MV-4-11 (cell line): Measurements from ENCODE around the gene DRAM2.

Experiments used
- DNase-seq: peaks from one replicate; lab custom pipeline; 2025; lab: John Stamatoyannopoulos, UW

Gene DRAM2

DNA sequence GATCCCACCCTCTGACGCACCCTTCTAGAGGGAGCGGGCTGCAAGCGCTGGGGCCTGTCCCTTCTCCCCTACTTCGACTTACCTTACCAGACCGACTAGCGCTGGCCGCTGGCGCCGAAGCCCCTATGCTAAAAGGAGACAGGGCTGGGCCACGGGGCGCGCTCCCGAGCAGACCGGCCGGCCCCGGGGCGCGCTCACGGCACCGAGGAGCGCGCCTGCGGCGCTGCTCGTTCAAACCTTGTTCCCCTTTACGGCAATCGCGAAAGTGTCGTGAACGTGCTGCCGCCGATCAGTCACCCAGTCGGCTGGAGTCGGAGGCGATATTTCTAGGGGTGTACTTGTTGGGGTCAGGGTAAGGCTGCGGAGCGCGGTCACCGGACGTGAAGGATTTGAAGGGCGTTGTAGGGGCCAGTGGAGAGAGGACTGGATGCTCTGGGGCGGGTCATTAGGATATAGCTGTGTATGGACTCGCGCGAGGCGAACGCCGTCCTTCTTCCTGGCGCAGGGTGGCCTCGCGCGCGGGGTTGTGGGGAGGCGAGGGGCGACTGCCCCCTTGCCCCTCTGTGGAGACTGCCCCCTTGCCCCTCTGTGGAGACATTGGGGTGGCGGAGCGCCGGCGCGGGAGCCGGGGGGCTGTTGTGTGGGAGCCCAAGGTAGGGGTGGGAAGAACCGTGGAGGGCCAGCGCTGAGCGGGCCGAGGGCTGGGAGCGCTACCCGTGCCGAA is at the start of gene DRAM2, which contains the start of gene CEPT1:
TSS of gene DRAM2 (minus strand) at position 138 of the 724 bp plus-strand sequence. CDS start 8,539 bp downstream, outside the sequence.
TSS of gene CEPT1 (plus strand) at position 268 of the 724 bp plus-strand sequence. CDS start 7,492 bp downstream, outside the sequence.
- peak; percentile 92 for DNase-seq

DNA sequence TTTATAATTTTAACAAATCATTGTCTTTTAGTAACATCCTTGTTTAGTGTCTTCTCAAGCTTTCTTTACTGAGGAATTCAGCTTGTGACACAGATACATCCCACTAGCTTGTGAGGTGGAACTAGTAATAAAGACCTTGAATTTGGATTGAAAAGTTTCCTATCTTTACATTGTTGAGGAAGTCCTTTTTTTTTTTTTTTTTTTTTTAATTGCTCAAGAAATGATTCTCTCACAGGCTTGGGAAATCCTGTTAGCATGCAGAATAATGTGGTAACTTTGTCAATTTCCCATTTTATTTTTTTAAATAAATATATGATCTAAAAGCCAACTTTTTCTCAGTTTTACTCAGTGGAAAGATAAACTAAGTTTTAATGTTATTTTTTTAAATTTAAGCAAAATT is 44.8 kb upstream of the DRAM2 start:
- DNase-seq: peak; percentile 14

DNA sequence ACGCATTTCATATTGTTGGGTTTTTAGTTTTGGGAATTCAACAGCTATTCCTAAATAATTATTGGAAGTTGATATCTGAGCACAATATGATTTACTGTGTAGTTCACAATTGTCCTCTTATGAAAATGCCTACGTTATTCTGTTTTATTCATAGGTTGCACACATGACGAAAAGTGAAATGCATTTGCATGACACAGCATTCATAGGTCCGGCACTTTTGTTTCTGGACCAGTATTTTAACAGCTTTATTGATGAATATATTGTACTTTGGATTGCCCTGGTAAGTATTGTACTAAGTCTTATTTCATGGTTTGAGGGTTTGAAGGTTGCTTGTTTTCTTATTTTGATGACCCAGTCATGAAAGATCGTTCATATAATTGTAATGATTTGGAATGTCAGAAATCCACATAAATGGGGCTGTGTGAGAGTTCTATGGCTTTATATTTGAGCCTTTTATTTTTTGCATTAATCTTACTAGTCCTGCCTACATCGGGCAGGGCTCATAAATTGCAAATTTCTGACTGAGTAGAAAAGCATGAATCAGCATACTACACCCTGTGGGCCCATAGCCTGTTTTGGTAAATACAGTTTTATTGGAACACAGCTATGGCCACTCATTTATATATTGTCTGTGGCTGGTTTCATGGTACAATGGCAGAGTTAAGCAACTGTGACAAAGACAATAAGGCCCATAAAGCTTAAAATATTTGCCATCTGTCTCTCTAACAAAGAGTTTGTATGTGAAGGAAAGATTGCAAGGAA is 43.6 kb upstream of the DRAM2 start:
- DNase-seq: no peak

DNA sequence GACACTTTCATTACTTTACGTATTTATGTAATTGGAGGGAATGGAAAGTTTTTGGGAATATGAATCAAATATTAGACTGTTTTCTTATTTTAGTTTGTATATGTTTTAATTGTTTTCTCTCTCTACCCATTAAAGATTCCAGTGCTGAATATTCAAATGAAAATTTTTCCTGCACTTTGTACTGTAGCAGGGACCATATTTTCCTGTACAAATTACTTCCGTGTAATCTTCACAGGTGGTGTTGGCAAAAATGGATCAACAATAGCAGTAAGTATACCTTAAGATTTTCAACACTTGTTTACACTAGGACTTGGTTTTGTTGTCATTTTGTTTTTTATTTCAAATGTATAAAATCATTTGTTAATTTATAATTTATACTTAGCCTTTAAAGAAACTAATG is 42.2 kb upstream of the DRAM2 start:
- no peak for DNase-seq

DNA sequence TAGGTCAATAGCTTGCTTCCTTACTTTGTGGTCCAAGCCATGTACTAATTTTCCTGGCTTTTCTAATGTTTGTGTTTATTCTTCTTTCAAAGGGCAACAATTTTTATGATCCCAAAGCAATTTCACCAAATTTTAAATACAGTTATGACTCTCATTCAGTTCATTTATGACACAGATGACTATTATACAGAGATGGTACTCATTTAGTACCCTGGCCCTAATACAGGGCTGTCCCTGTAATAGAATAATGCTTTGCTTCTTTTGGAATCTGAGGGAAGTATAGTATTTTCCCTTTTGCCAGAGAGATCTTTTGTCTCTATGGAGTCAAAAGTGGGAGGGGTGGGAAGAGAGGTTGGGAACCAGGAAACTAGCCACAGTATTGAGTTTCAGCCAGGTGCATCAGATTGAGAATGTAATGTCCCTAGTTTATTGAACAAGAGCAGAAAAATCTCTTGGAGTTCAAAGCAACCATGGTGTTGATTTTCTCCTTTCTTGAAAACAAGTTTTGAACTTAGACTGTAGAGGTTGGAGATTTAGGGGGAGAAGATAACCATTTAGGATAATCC is 40.2 kb upstream of the DRAM2 start:
- no peak for DNase-seq

DNA sequence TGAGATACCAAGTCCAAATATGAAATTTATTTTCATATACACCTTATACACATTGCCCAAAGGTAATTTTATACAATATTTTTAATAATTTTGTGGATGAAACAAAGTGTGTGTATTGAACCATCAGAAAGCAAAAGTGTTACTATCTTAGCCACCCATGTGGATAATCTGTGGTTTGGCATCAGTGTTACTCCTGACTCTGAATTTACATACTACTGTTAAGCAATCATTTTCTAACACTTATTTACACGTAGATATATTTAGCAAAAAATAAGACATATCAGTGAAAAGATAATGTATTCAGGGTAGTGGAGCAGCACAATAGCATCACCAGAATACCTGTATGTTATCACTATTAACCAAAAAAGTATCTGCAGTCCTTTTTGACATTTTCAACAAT is 36.8 kb upstream of the DRAM2 start:
- DNase-seq: no peak

DNA sequence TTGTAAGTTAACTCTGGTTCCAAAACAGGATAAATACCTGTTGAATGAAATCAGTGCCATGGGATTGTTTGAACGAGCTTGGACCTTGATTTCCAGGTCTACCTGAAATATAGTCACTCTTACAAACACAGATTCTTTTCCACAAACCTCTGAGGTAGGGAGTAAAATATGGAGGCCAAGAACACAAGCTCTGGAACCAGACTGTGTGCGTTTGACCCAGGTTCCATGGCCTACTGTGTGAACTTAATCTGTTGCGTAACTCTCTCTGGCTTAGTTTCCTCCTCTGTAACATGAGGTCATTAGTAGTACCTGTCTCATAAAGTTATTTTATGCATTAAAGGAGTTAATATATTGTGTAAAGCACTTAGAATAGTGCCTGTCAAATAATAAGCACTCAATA is 35.5 kb upstream of the DRAM2 start:
- DNase-seq: no peak

DNA sequence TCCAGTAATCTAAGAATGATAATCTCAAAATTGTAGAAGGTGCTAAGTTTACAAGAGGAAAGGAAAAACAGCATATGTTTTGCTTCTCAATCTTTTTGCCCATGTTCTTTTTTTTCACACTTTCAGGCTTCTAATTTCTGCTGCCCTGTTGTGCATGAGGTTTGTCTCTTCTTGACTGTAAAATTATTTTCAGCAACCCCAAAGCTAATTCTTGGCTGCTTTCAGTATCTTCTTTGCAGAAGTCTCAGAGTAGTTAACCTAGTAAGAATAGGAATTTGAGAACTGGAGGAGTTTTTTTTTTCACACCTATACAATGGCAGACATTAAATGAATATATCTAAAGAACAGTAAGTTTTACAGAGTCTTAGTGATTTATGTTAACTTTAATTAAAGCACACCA is 34.2 kb upstream of the DRAM2 start:
- DNase-seq: no peak

DNA sequence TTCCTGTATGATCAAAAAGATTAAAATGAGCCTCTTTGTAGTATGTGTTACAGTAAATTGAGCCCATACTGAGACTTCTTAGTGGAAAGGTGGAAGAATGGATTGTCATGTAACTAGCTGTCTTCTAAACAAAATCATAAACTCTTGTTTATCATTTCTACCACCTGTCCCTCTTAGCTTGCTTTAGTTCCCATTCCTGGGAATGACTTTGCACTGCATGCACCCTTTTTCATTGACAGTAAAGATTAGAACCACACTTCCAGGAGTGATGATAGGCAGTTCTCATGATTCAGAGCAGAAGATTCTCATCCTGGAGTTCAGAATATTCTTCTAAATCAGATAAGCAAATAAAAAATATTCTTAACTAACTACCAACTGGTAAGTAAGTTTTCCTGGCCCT is 32.6 kb upstream of the DRAM2 start:
- no peak for DNase-seq

DNA sequence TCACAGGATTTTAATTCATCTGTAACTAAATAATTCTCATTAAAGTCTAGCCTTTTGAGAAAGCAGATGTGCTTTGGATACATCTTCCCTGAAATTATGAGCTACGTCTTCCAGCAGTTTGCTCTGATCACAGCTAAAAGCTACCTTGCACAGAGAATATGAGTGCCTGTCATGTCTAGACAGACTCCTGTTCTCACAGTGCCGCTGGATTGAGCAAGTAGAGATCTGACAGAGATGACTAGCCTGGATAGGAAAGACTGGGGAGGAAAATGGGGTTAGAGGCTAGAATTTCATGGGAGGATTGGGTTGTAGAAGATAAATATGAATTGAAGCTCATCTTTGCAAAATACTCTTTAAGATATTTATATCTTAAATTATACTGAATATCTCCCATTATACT is 24.3 kb upstream of the DRAM2 start:
- no peak for DNase-seq

DNA sequence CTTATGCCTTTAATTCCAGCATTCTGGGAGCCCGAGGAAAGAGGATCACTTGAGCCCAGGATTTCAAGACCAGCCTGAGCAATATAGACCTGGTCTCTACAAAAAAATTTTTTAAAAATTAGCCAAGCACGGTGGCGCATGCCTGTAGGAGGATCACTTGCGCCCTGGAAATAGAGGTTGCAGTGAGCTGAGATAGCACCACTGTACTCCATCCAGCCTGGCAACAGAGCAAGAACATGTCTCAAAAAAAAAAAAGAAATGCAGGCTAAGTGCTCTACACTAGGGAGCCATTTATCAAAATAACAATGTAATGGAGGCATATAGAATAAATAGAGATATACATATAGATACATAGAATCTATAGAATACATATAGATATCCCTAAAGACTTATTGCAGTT is 23.5 kb upstream of the DRAM2 start:
- DNase-seq: no peak

DNA sequence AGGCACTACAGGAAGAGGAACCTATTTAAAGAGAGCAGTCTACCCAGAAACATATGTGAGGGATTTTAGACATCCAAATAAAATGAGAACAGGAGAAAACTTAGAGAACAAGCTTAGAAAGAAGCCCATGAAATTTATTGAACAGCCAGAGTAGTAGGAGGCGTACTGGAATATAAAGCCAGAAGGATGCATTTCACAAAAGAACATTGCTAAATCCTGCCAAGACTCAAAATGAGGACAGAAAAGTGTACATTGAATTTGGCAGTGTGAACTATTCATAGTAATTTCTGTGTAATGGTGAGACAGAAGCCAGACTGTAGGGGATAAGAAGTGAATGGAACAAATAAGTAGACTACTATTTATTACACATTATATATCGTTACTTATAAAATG is 22.6 kb upstream of the DRAM2 start:
- DNase-seq: no peak

DNA sequence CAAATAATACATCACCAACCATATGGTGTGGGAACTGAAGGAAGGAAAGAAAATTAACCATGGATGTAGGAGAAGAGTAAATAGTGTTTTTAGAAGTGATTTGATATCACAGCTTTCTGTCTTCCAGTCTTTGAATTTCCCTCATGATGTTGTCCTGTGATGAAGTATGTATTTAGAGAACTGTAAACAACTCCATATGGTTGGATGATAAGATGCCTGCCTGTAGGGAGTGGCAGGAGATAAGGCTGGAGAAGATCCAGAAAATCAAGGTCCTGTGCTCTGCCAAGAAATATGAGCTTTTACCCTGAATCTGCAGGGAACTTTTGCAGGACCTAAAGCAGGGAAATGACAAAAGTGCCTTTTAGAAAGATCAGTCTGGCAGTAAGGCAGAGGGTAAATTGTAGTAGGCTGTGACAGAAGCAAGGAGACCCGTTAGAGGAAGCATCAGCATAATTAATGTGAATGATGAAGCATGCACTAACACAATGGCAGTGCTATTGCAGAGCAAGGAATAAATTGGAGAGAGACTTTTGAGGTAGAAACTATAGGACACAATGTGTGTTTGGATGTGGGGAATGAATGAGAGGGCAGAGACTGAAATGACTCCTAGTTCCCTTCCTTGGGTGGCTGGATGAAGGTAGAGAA is 22.1 kb upstream of the DRAM2 start:
- DNase-seq: no peak

DNA sequence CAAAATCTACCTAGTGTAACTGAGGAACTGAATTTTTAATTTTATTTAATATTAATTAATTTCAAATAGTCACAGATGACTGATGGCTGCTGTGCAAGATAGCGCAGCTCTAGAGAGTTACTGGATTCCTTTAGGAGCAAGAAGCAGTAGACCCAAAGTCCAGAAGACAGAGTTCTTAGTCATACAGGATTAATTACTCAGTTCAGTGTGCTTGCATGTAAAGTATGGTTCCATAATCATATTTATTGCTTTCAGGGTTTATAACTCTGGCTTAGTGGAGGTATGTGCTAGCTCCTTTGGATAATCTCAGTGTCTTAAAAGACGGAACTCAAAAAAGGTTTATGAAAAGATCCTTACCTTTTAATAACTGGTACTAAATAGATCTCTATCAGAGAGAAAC is 17.5 kb upstream of the DRAM2 start:
- no peak for DNase-seq

DNA sequence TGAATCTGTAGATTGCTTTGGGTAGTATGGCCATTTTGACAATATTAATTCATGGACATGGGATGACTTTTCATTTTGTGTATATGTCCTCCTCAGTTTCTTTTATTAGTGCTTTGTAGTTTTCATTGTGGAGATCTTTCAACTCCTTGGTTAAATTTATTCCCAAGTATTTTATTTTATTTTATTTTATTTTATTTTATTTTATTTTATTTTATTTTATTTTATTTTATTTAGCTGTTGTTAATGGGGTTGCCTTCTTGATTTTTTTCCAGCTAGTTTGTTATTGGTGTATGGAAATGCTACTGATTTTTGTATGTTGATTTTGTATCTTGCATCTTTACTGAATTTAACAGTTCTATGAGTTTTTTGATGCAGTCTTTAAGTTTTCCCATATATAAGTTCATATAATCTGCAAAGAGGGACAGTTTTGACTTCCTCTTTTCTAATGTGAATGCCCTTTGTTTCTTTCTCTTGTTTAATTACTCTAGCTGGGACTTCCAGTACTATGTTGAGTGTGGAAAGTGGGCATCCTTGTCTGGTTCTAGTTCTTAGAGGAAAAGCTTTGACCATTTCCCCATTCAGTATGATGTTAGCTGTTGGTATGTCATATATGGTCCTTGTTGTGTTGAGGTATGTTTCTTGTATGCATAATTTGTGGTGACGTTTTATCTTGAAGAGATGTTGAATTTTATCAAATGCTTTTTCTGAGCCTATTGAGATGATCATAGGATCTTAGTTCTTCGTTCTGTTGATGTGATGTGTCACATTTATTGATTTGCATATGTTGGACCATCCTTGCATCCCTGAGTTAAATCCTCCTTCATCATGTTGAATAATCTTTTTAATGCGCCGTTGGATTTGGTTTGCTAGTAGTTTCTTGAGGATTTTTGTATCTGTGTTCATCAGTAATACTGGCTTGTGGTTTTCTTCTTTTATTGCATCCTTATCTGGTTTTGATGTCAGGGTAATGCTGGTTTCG is 14.4 kb upstream of the DRAM2 start:
- DNase-seq: peak; percentile 49

DNA sequence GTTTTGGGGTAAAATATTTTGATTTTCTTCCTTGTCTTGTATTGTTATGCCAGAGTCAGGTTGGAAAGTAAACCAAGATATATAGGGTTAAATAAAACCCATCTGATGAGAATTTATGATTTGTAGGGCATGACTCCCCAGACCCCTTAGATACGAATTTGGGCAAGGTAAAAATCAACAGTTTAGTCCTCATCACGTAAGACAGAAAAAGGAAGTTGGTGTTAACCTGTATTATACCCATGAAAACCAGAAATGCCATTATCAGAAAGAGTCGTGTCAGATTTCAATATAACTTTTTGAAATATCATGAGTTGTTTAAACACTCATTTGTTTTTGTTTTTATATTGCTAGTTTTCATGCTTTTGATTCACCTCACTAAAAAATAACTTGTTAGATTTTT is 11.9 kb upstream of the DRAM2 start:
- DNase-seq: no peak

DNA sequence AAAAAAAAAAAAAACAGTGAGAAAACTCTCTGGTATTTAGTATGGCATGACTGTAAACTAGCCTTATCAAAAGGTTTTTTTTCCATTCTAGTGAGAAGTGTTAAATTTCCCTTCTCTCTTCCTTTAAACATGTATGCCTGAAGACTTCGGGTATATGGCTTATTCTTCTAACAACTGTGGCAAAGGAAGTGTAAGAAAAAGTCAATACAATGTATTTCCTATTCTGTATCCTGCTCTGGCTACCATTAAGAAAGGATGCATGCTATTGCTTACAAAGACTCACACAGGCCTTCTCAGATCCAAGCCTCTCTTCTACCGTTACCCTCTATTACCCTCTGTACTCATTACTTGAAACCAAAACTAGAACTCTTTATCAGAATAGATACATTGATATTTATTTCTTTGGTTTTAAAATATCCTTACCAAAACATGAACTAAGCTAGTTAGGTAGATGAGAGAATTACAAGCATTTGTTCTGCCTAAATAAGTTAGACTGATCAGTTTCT is 8.5 kb upstream of the DRAM2 start:
- no peak for DNase-seq

DNA sequence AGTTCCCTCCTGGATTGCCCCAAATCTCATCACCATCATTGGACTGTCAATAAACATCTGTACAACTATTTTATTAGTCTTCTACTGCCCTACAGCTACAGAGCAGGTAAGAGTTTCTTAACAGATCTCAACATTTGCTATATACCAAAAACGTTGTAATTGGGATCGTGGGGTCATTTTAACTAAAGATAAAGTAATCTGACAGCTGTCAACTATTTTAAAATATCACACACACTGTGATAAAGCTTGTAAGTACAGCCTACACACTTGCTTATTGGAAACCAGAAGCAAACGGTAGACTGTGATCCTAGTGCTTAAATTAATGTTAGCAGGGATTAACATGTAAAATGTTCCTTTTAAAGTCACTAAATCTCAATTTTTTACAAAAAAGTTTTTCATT is 8.1 kb upstream of the DRAM2 start:
- no peak for DNase-seq

DNA sequence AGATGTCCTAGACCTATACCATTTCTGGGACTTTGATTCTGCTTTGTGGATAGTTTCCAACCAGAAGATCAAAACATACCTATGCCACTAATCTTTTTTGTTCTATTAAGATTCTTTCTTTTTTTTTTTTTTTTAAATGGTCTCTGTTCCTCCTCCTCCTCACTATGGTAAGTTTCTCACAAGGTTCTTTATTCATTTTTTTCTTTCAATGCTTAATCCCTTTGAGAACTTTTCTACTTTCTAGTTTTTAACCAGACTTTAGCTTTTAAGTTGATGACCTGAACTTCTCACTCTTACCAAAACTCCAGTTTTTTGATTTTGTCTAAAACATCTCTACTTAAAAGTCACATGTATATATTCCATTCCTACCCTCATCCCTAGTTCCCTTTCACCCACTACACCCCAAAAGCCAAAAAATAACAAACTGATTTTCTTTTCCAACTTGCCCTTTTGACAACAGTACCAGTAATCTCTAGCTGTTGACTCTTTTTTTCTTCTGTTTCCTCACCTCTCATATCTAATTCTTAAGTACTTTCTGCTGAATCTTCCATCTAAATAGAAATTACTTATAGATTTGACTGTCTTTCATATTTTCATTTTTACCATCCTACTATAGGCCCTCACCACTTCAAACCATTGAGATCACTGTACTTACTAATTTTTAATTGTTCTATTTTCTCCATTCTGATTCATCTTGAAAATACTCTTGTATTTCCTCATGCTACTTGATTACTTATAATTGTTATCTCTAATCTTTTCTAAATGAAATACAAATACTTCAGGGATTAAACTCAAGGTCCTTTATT is 6.3 kb upstream of the DRAM2 start:
- no peak for DNase-seq

DNA sequence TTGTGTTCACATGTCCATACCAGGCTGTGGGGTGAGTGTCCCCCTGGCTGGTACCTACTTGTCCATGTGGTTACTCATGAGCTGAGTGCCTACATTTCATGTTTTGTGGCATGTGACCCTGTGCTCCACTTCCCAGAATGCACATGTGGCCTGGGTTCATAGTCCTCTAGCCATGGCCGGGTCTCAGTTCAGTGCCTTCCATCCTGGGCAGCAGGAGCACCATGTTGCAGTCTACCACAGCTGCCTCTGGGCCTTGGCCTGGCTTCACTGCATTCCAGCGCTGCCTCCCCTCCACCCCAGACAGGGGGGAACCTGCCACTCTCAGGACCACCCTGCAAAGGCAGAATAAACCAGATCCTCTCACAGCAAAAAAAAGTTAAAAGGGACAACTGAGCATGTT is 5.6 kb upstream of the DRAM2 start:
- DNase-seq: no peak
